Measurements from ENCODE around the gene TELO2.

Gene TELO2

DNA sequence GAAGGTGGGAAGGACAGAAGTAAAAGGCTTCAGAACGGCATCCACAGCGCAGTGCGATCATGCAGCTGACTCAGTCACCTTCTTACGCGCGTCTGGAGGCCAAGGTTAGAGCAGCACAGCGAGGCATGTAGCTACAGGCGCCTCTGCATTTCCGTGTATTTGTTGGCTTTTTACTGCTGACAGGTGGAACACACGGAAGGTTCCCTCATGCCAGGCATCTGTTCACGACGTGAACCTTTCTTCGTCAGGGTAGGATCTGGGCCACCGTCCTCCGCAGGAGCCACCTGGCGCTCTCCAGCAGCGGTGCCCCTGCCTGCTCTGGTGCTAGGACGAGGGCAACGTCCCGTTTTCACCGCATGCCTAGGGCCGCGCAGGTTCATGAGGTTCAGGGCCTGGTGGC is 55.6 kb downstream of the TELO2 start:
- no peaks in the 10 kb centered on the region for H3K27me3 ChIP-seq (ENCODE audit: insufficient read depth, low read depth)
- no peak overlapping the region for H3K27ac ChIP-seq
- H3K9ac ChIP-seq: no peak overlapping the region
- no peaks in the 10 kb centered on the region for H3K4me1 ChIP-seq (ENCODE audit: low read depth, poor library complexity, severe bottlenecking)
- H2AFZ ChIP-seq (ENCODE audit: low read depth): no peak overlapping the region
- H4K20me1 ChIP-seq (ENCODE audit: insufficient read depth): no peaks in the 10 kb centered on the region
- H3K79me2 ChIP-seq (ENCODE audit: insufficient read depth, low read depth): no peaks in the 10 kb centered on the region
- H3K36me3 ChIP-seq (ENCODE audit: insufficient read depth): no peaks in the 10 kb centered on the region
- TF ChIP-seq, protein P1, sequence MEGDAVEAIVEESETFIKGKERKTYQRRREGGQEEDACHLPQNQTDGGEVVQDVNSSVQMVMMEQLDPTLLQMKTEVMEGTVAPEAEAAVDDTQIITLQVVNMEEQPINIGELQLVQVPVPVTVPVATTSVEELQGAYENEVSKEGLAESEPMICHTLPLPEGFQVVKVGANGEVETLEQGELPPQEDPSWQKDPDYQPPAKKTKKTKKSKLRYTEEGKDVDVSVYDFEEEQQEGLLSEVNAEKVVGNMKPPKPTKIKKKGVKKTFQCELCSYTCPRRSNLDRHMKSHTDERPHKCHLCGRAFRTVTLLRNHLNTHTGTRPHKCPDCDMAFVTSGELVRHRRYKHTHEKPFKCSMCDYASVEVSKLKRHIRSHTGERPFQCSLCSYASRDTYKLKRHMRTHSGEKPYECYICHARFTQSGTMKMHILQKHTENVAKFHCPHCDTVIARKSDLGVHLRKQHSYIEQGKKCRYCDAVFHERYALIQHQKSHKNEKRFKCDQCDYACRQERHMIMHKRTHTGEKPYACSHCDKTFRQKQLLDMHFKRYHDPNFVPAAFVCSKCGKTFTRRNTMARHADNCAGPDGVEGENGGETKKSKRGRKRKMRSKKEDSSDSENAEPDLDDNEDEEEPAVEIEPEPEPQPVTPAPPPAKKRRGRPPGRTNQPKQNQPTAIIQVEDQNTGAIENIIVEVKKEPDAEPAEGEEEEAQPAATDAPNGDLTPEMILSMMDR (conservative IDR thresholded peaks at IDR 0.05; ENCODE audit: low read depth, low read length): no peak
- no peak overlapping the region for H3K4me2 ChIP-seq
- no peak overlapping the region for H3K4me3 ChIP-seq (IDR thresholded peaks at IDR 0.05; ENCODE audit: insufficient read depth, low read depth, low read length)

DNA sequence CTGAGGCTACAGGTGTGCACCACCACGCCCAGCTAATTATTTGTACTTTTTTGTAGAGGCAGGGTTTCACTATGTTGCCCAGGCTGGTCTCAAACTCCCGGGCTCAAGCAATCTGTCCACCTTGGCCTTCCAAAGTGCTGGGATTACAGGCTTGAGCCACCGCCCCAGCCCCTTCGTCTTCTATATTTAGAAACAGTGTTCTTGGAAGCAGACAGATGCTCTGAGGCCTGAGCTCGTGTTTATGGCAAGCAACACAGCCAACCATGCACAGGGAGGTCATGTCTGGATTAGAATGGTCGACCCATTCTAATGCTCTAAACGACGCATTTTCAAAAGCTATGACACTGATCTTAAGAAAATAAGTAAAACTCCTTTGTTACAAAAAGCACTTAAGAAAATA is 56.9 kb downstream of the TELO2 start:
- Histone ChIP-seq H3K4me3 (IDR thresholded peaks at IDR 0.05; ENCODE audit: insufficient read depth, low read depth, low read length) (no peak overlapping the region), H3K4me2 (no peak overlapping the region), H3K79me2 (ENCODE audit: insufficient read depth, low read depth) (no peaks in the 10 kb centered on the region), H3K9ac (no peak overlapping the region), H3K27me3 (ENCODE audit: insufficient read depth, low read depth) (no peaks in the 10 kb centered on the region), H3K4me1 (ENCODE audit: low read depth, poor library complexity, severe bottlenecking) (no peaks in the 10 kb centered on the region), H4K20me1 (ENCODE audit: insufficient read depth) (no peaks in the 10 kb centered on the region), H3K36me3 (ENCODE audit: insufficient read depth) (no peaks in the 10 kb centered on the region), H2AFZ (ENCODE audit: low read depth) (no peak overlapping the region), H3K27ac (no peak overlapping the region)
- TF ChIP-seq, protein P1 (conservative IDR thresholded peaks at IDR 0.05; ENCODE audit: low read depth, low read length): no peak

DNA sequence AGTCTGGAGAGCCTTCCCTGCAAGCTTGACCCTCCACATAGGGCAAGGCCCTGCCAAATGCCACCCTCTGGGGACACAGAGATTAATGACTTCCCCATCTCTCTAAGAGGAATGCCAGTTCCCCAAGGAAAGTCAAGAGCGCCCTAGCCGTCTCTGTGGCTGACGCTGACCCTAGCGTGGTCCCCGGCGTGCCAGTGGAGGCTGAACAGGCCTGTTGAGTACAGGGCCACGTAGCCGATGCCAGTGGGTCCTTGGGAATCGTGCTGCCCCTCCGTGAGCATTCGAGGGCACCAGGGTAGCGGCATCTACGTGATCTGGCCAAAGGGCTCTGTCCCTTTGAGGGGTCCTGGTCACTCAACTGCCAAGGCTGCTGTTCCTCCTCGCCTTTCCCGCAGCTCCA is 57.5 kb downstream of the TELO2 start:
- no peak overlapping the region for H3K27ac ChIP-seq
- no peak overlapping the region for H3K9ac ChIP-seq
- no peaks in the 10 kb centered on the region for H3K4me1 ChIP-seq (ENCODE audit: low read depth, poor library complexity, severe bottlenecking)
- no peak overlapping the region for H2AFZ ChIP-seq (ENCODE audit: low read depth)
- TF ChIP-seq, protein P1 (conservative IDR thresholded peaks at IDR 0.05; ENCODE audit: low read depth, low read length): no peak
- H3K27me3 ChIP-seq (ENCODE audit: insufficient read depth, low read depth): no peaks in the 10 kb centered on the region
- H3K4me3 ChIP-seq (IDR thresholded peaks at IDR 0.05; ENCODE audit: insufficient read depth, low read depth, low read length): no peak overlapping the region
- no peaks in the 10 kb centered on the region for H4K20me1 ChIP-seq (ENCODE audit: insufficient read depth)
- no peaks in the 10 kb centered on the region for H3K79me2 ChIP-seq (ENCODE audit: insufficient read depth, low read depth)
- no peaks in the 10 kb centered on the region for H3K36me3 ChIP-seq (ENCODE audit: insufficient read depth)
- H3K4me2 ChIP-seq: no peak overlapping the region

DNA sequence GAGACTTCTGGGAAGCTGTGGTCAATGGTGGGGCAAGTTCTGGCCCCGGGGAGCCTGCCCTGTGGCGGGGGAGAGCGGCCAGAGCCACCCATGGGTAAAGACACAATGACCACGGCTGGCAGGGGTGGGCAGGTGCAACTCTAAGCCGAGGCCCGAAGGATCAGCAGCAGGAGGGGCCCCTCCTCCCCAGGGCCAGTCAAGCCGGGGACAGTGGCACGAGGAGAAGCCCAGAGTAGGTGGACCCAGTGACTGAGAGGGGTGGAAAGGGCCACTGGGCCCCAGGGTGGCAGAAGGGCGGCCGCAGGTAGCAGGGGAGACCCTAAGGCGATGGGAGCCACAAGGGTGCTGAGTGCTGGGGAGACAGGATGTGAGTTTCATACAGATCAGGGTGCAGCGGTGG is 58.0 kb downstream of the TELO2 start:
- Histone ChIP-seq H3K4me2 (no peak overlapping the region), H3K27me3 (ENCODE audit: insufficient read depth, low read depth) (no peaks in the 10 kb centered on the region), H3K9ac (no peak overlapping the region), H3K4me3 (IDR thresholded peaks at IDR 0.05; ENCODE audit: insufficient read depth, low read depth, low read length) (no peak overlapping the region), H3K79me2 (ENCODE audit: insufficient read depth, low read depth) (no peaks in the 10 kb centered on the region), H3K4me1 (ENCODE audit: low read depth, poor library complexity, severe bottlenecking) (no peaks in the 10 kb centered on the region), H3K27ac (no peak overlapping the region), H2AFZ (ENCODE audit: low read depth) (no peak overlapping the region), H4K20me1 (ENCODE audit: insufficient read depth) (no peaks in the 10 kb centered on the region), H3K36me3 (ENCODE audit: insufficient read depth) (no peaks in the 10 kb centered on the region)
- TF ChIP-seq, protein P1 (conservative IDR thresholded peaks at IDR 0.05; ENCODE audit: low read depth, low read length): no peak

DNA sequence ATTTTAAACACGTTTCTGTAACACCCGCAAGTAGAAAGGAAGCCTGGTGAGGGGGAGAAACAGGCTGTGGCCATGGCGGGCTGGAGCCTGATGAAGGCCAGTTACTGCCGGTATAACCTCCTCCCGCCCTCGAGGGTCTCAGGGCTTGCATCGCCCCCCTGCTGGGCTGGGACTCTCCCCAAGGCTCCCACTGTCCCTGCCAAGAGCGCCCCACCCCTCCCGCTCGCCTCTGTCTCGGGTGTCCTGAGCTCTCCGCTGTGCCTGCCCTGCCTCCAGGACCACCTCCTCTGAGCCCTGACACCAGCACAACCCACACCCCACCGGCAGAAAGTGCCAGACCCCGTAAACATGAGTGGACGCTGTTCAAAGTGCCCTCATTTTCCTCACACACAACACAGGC is 59.0 kb downstream of the TELO2 start:
- Histone ChIP-seq H3K27me3 (ENCODE audit: insufficient read depth, low read depth) (no peaks in the 10 kb centered on the region), H4K20me1 (ENCODE audit: insufficient read depth) (no peaks in the 10 kb centered on the region), H3K4me3 (IDR thresholded peaks at IDR 0.05; ENCODE audit: insufficient read depth, low read depth, low read length) (no peak overlapping the region), H3K4me2 (no peak overlapping the region), H3K27ac (no peak overlapping the region), H3K79me2 (ENCODE audit: insufficient read depth, low read depth) (no peaks in the 10 kb centered on the region), H3K36me3 (ENCODE audit: insufficient read depth) (no peaks in the 10 kb centered on the region), H3K4me1 (ENCODE audit: low read depth, poor library complexity, severe bottlenecking) (no peaks in the 10 kb centered on the region), H3K9ac (no peak overlapping the region), H2AFZ (ENCODE audit: low read depth) (no peak overlapping the region)
- TF ChIP-seq, protein P1 (conservative IDR thresholded peaks at IDR 0.05; ENCODE audit: low read depth, low read length): no peak
